Esophagus muscularis mucosa (tissue), 4 donors: Measurements from ENCODE around the gene LTA. TPM values are rescaled to one million over a fixed set of nuclear protein-coding genes. Genes with fewer than 3 reads are reported as not detected.

Experiments
- DNase-seq: peaks from one replicate; pipeline ENCODE4 v3.0.0-alpha.2; 2017; ENCODE audit errors: extremely low spot score
- H3K27ac ChIP-seq, 4 donors: fragments of 200-600 bp; sonication (generic); replicated peaks in 1 of 4; 1 replicate in 3 of 4; 2 replicates in 1 of 4; pipeline ENCODE4 v1.5.1; 2016 to 2019; ENCODE audit warnings: mild to moderate bottlenecking in 1 of 4
- H3K27me3 ChIP-seq, 4 donors: fragments of 200-600 bp; sonication (generic); one replicate each; pipeline versions ENCODE4 v1.5.1 to v1.6.0; 2016 to 2019
- H3K36me3 ChIP-seq, 4 donors: fragments of 200-600 bp; sonication (generic); one replicate each; pipeline ENCODE4 v1.5.1; 2016 to 2019
- H3K4me1 ChIP-seq, 4 donors: fragments of 200-600 bp; sonication (generic); one replicate each; pipeline ENCODE4 v1.5.1; 2016 to 2019
- H3K4me3 ChIP-seq, 4 donors: fragments of 200-600 bp; sonication (generic); 1 replicate in 2 of 4; 2 replicates in 2 of 4; pipeline ENCODE4 v1.5.1; 2016 to 2019; ENCODE audit warnings: mild to moderate bottlenecking in 4 of 4, moderate library complexity in 1 of 4
- H3K9me3 ChIP-seq, 4 donors: fragments of 200-600 bp; sonication (generic); 1 replicate in 3 of 4; 2 replicates in 1 of 4; pipeline ENCODE4 v1.5.1; 2016 to 2019
- CTCF ChIP-seq, 3 experiments: fragments of 200-600 bp in 2 of 3; fragments of 450-650 bp in 1 of 3; sonication (generic) in 2 of 3; IDR thresholded peaks; one replicate each; pipeline ENCODE4 v1.5.1; 2017 to 2019; ENCODE audit warnings: antibody characterized with exemption in 3 of 3, mild to moderate bottlenecking in 2 of 3, moderate library complexity in 1 of 3
- EP300 ChIP-seq: sonication (generic); formaldehyde crosslinking; IDR thresholded peaks from one replicate; pipeline ENCODE4 v1.6.1; 2017; ENCODE audit warnings: antibody characterized with exemption
- POLR2A ChIP-seq: fragments of 450-650 bp; IDR thresholded peaks from one replicate; pipeline ENCODE4 v1.6.1; 2017; ENCODE audit warnings: antibody characterized with exemption, moderate library complexity, mild to moderate bottlenecking, low read depth
- POLR2AphosphoS5 ChIP-seq, 2 donors: sonication (generic); formaldehyde crosslinking; IDR thresholded peaks; one replicate each; pipeline ENCODE4 v1.6.1; 2017; ENCODE audit warnings: antibody characterized with exemption in 2 of 2
- WGBS: methylation state at CpG from one replicate; pipeline ENCODE4 v1.1.5; 2018; 5-methylcytosine and 5-hydroxymethylcytosine counted together
- intact Hi-C: fragments of 100-400 bp; cut with DNase I; formaldehyde crosslinking; loops from one replicate; pipeline ENCODE4 v1.15.1; 2023
- total RNA-seq, 4 donors: library from RNA; depleted of rRNA; stranded (reverse); fragments of >200 nt; gene quantifications; one replicate each; pipeline versions ENCODE4 v1.1.0 to v1.2.1, GENCODE V29; 2016

The LTA gene
- total RNA-seq, 4 donors from 2014 or later, result not detected

- Histone ChIP-seq H3K4me3 (no peak overlapping the region), H3K27ac (no peak overlapping the region), H3K9me3 (no peaks in the 10 kb centered on the region), H3K27me3 (no peaks in the 10 kb centered on the region), H3K36me3 (peaks cover 76 to 100% (median 99%) of the 10 kb centered on the region in 4 donors), H3K4me1 (peaks cover 16 to 37% (median 31%) of the 10 kb centered on the region in 4 donors)
- DNase-seq, result no peak
- no peak for TF ChIP-seq CTCF (IDR thresholded peaks at IDR 0.05)
- no peak for TF ChIP-seq POLR2AphosphoS5 (IDR thresholded peaks at IDR 0.05)
- no peak for TF ChIP-seq POLR2A
- no peak for TF ChIP-seq EP300
- intact Hi-C loops, result no loop called here
- WGBS, result 87% methylated on average over 24 of the region's 24 CpGs
Measured at GRCh38 chr6:31534521-31535040, 37.5 kb upstream of the LTA start.

GRCh38 chr6:31535538-31536324 is 36.4 kb upstream of the LTA start:
- no peak for TF ChIP-seq POLR2AphosphoS5 (IDR thresholded peaks at IDR 0.05)
- no peak for TF ChIP-seq POLR2A
- TF ChIP-seq EP300, result no peak
- no peak for TF ChIP-seq CTCF (IDR thresholded peaks at IDR 0.05)

GRCh38 chr6:31538805-31539400 is 33.2 kb upstream of the LTA start:
- H3K4me3 ChIP-seq, result peak overlapping the region in 1 of 4 donors; percentile 71
- no peak for DNase-seq

More at GRCh38 chr6:31535538-31536324, 36.4 kb upstream of the LTA start:
- Histone ChIP-seq H3K9me3 (no peaks in the 10 kb centered on the region), H3K36me3 (peaks cover 74 to 97% (median 95%) of the 10 kb centered on the region in 4 donors), H3K27me3 (no peaks in the 10 kb centered on the region), H3K4me3 (no peak overlapping the region), H3K27ac (no peak overlapping the region), H3K4me1 (peaks cover 27 to 48% (median 42%) of the 10 kb centered on the region in 4 donors)
- no peak for DNase-seq
- WGBS, result 66% methylated on average over 2 of the region's 2 CpGs
- intact Hi-C loops, result no loop called here

GRCh38 chr6:31540640-31541039 is 31.4 kb upstream of the LTA start:
- Histone ChIP-seq H3K4me1 (peaks cover 37 to 61% (median 55%) of the 10 kb centered on the region in 4 donors), H3K4me3 (peak overlapping the region; percentile 63 to 82 (median 72)), H3K9me3 (no peaks in the 10 kb centered on the region), H3K27ac (peak overlapping the region; percentile 86 to 98 (median 90)), H3K36me3 (peaks cover 33 to 48% (median 46%) of the 10 kb centered on the region in 4 donors), H3K27me3 (no peaks in the 10 kb centered on the region)
- intact Hi-C loops, result loop anchor here (5.0 kb wide), 1 partner anchor 43 kb away; the partner anchor contains the start of gene MICB
- WGBS, result 9% methylated on average over 4 of the region's 4 CpGs
- DNase-seq, result no peak
- TF ChIP-seq CTCF (IDR thresholded peaks at IDR 0.05), result no peak
- no peak for TF ChIP-seq EP300
- no peak for TF ChIP-seq POLR2AphosphoS5 (IDR thresholded peaks at IDR 0.05)
- TF ChIP-seq POLR2A, result no peak

More at GRCh38 chr6:31538805-31539400, 33.2 kb upstream of the LTA start:
- no peaks in the 10 kb centered on the region for H3K9me3 ChIP-seq
- H3K4me1 ChIP-seq, result peaks cover 37 to 60% (median 55%) of the 10 kb centered on the region in 4 donors
- no peaks in the 10 kb centered on the region for H3K27me3 ChIP-seq
- H3K36me3 ChIP-seq, result peaks cover 50 to 65% (median 63%) of the 10 kb centered on the region in 4 donors
- 54% methylated on average over 6 of the region's 6 CpGs for WGBS
- peak overlapping the region in 2 of 4 donors; percentile 91 to 98 for H3K27ac ChIP-seq
- no peak for TF ChIP-seq POLR2AphosphoS5 (IDR thresholded peaks at IDR 0.05)
- no peak for TF ChIP-seq POLR2A
- no peak for TF ChIP-seq EP300
- TF ChIP-seq CTCF (IDR thresholded peaks at IDR 0.05), result no peak
- intact Hi-C loops, result no loop called here
